Jurkat, Clone E6-1 (cell line): ENCODE data around the gene SH3PXD2B.
"Not testable (repeated sequence)": the region's sequence is repeated elsewhere in the genome, so short reads cannot be mapped to it uniquely, and the experiment has no call there.

Experiments used
- DNase-seq: peaks from one replicate; pipeline ENCODE4 v3.0.0-alpha.2; 2011; ENCODE audit warnings: low read depth, low spot score
- H3K4me3 ChIP-seq: 2 replicates; pipeline ENCODE4 v1.5.1; 2011; ENCODE audit warnings: mild to moderate bottlenecking, low read length, control low read depth, moderate library complexity

The SH3PXD2B gene

GRCh38 chr5:172356527-172356926 lies 97.8 kb downstream of the SH3PXD2B start:
- no peak overlapping the region for H3K4me3 ChIP-seq
- DNase-seq: no peak

GRCh38 chr5:172356047-172356446 lies 98.3 kb downstream of the SH3PXD2B start:
- H3K4me3 ChIP-seq: no peak overlapping the region
- no peak for DNase-seq

- H3K4me3 ChIP-seq: no peak overlapping the region
- no peak for DNase-seq
These were observed 100.5 kb downstream of the SH3PXD2B start for GRCh38 chr5:172353846-172354245.

GRCh38 chr5:172353271-172353812 lies 101.0 kb downstream of the SH3PXD2B start:
- no peak for DNase-seq

DNA sequence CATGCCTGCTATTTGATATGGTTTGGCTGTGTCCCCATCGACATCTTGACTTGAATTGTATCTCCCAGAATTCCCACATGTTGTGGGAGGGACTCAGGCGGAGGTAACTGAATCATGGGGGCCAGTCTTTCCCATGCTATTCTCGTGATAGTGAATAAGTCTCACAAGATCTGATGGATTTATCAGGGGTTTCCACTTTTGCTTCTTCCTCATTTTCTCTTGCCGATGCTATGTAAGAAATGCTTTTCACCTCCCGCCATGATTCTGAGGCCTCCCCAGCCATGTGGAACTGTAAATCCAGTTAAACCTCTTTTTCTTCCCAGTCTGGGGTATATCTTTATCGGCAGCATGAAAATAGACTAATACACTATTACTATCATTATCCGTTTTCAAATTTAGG lies 101.8 kb downstream of the SH3PXD2B start:
- not testable (repeated sequence) for DNase-seq, H3K4me3 ChIP-seq

More at GRCh38 chr5:172353271-172353812, 101.0 kb downstream of the SH3PXD2B start:
- no peak overlapping the region for H3K4me3 ChIP-seq

- no peak for DNase-seq
- H3K4me3 ChIP-seq: no peak overlapping the region
These were observed 103.0 kb downstream of the SH3PXD2B start for GRCh38 chr5:172351240-172351778.

GRCh38 chr5:172350212-172351181 lies 103.8 kb downstream of the SH3PXD2B start:
- no peak for DNase-seq
- H3K4me3 ChIP-seq: no peak overlapping the region

DNA sequence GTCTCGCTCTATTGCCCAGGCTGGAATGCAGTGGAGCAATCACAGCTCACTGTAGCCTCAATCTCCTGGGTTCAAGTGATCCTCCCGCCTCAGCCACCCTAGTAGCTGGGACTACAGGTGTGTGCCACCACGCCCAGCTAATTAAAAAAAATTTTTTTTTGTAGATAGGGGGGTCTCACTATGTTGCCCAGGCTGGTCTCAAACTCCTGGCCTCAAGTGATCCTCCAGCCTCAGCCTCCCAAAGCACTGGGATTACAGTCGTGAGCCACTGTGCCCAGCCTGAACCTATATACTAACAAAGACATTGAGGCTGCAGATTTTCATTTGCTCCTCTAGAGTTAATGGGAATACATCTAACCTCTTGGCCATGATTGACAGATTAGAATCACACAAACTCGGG lies 105.6 kb downstream of the SH3PXD2B start:
- not testable (repeated sequence) for H3K4me3 ChIP-seq, DNase-seq

DNA sequence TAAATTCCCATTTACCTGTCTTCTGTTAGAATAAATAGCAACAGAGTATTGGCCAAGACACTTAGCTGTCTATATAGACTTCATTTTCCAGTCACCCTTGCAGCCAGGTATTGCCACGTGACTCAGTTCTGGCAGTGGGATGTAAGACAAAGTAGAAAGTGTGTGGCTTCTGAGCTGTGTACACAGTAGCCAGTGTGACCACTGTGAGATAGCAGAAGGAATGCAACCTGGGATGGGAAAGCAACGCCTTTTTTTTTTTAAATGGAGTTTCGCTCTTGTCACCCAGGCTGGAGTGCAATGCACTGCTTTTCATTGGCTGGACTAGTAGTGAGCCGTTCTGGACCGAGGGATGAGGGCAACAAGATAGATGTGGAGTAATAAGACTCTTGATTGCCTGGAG lies 106.2 kb downstream of the SH3PXD2B start:
- no peak for DNase-seq
- no peak overlapping the region for H3K4me3 ChIP-seq

DNA sequence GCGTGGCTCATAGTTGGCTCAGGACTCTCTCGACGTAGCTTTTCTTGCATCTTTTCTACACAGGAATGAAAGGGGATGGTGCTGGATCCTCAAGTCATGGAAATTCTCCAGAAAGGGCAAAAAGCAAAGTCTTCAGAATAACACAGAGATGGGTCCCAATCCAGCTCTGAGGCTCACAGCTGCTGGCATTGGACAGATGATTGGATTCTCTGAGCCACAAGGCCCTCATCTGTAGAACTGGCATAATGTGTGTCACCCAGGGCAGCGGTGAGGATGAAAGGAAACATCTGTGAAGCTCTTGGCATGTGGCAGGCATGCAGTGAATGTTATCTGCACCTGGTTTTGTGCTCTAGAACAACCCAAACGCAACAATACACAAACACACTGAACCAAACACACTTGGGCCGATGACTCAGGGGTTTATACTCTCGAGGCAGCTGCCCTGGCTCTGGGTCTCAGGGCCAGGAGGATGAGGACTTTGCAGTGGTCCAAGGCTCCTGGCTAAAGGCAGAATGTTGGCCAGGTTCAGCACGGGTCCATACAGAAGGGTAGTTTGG lies 106.8 kb downstream of the SH3PXD2B start:
- no peak for DNase-seq
- H3K4me3 ChIP-seq: no peak overlapping the region

DNA sequence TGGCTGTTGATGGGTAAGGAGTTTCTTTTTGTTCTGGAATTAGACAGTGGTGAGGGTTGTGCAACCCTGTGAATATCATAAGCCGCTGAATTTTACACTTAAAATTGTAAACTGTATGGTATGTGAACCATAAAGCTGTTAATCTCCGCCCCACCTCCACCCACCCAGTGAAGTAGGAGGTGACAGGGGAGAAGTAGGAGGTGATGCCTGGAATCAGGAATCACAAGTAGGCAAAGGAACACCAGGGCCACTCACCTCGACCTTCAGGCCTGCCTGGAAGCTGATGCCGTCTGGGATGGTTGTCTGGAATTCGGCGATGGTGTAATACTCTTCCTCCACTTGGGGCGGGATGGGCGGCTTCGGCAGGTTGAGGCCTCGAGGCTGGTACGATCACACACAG lies 108.4 kb downstream of the SH3PXD2B start:
- DNase-seq: no peak
- H3K4me3 ChIP-seq: no peak overlapping the region

GRCh38 chr5:172344855-172345409 lies 109.4 kb downstream of the SH3PXD2B start:
- H3K4me3 ChIP-seq: no peak overlapping the region

DNA sequence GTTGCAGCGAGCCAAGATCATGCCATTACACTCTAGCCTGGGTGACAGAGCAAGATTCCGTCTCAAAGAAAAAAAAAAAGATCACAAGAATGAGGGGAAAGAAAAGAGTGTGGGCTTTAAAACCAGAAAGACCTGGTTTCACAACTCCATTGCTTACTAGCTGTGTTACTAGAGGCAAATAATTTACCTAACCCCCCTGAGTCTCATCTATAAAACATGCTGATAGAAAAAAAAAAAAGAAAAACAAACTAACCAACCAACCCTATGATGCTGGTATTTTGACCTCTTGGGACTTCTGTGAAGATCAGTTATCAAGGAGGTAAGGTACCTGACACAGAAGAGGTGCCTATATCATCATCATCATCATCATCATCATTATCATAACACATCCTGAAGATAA lies 110.6 kb downstream of the SH3PXD2B start:
- no peak overlapping the region for H3K4me3 ChIP-seq
- no peak for DNase-seq

More at GRCh38 chr5:172344855-172345409, 109.4 kb downstream of the SH3PXD2B start:
- DNase-seq: no peak

DNA sequence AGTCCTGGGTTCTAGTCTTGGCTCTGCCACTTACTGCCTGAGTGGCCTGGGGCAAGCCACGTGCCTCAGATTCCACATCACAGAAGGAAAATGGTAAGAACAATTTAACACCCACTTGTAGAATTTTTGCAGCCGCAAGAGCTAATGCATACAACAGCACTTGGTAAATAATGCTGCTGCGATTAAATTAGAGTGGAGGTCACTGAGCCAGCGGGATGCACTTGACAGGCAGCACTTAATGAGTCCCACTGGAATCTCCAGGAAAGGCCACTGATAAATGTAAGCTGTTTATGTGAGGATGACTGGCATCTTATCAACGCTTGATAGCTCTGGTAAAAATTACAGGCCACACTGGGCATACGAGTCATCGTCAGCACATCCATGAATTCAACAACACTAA lies 111.4 kb downstream of the SH3PXD2B start:
- no peak for DNase-seq
- no peak overlapping the region for H3K4me3 ChIP-seq

- H3K4me3 ChIP-seq: no peak overlapping the region
These were observed 114.8 kb downstream of the SH3PXD2B start for GRCh38 chr5:172339264-172340180.

DNA sequence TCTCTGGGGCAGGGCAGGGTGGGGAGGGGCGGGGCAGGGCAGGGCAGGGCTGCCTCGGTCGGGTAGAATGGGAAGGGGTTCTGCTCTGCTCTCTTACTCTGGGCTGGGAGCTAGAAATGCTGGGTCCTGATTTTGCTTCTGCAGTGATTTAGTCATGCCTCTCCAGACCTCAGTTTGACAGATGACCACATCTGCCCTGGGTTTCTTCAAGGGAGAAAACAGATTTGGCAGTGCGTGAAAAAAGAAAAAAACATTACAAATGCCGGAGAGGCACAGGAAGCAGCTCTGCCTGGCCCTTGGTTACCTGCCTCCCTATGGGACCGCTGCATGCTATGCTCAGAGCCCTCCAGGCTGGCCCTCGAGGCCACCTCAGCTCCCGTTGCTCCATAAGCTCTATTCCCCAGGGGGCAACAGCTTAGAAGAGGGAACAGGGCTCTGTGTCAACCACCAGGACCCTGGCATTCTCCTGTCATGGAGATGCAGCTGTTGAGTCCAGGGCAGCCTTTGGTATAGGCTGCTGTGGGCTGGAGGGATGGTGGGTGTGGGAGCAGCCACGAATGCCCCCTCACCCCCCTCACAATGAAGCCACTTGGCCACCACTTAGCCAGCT lies 117.5 kb downstream of the SH3PXD2B start:
- DNase-seq: no peak
- H3K4me3 ChIP-seq: no peak overlapping the region

More at GRCh38 chr5:172339264-172340180, 114.8 kb downstream of the SH3PXD2B start:
- DNase-seq: no peak

- no peak for DNase-seq
- no peak overlapping the region for H3K4me3 ChIP-seq
These were observed 118.1 kb downstream of the SH3PXD2B start for GRCh38 chr5:172336264-172336663.

- DNase-seq: no peak
These were observed 118.6 kb downstream of the SH3PXD2B start for GRCh38 chr5:172335721-172336120.

More at GRCh38 chr5:172335721-172336120, 118.6 kb downstream of the SH3PXD2B start:
- no peak overlapping the region for H3K4me3 ChIP-seq
